Mesenteric fat pad (tissue), 1 donor: ENCODE data around the gene ROBO1. TPM values are rescaled to one million over a fixed set of nuclear protein-coding genes. Genes with fewer than 3 reads are reported as not detected.

ENCODE experiments used
- DNase-seq: peaks from one replicate; pipeline ENCODE4 v3.0.0-alpha.2; 2020; ENCODE audit warnings: low spot score
- total RNA-seq: library from RNA; stranded (reverse); fragmentation: NEBNext Ultra II Directional; extraction: Animal tissue kit (Norgen Biotek cat#: 25700); gene quantifications from one replicate; pipeline ENCODE4 v1.2.1, GENCODE V29; 2021
- donor health status: DM: yes; HTN: yes; CAD: no.

ROBO1 gene
- total RNA-seq, 1 donor from 2014 or later: 7.1 TPM

- no peak for DNase-seq
Measured at GRCh38 chr3:79097964-79098660, 669.7 kb downstream of the ROBO1 start.

GRCh38 chr3:79094654-79095053 is 673.1 kb downstream of the ROBO1 start:
- DNase-seq: no peak

- DNase-seq: no peak
Measured at GRCh38 chr3:79086514-79086913, 681.3 kb downstream of the ROBO1 start.

GRCh38 chr3:79085171-79085570 is 682.6 kb downstream of the ROBO1 start:
- no peak for DNase-seq

- DNase-seq: no peak
Measured at GRCh38 chr3:79081335-79081734, 686.5 kb downstream of the ROBO1 start.

- DNase-seq: no peak
Measured at GRCh38 chr3:79074558-79074957, 693.2 kb downstream of the ROBO1 start.

GRCh38 chr3:79067734-79068133 is 700.1 kb downstream of the ROBO1 start:
- DNase-seq: no peak

- DNase-seq: no peak
Measured at GRCh38 chr3:79066481-79066880, 701.3 kb downstream of the ROBO1 start.

GRCh38 chr3:79063624-79064023 is 704.2 kb downstream of the ROBO1 start:
- DNase-seq: no peak

- no peak for DNase-seq
Measured at GRCh38 chr3:79057756-79058155, 710.0 kb downstream of the ROBO1 start.

GRCh38 chr3:79056498-79056897 is 711.3 kb downstream of the ROBO1 start:
- DNase-seq: no peak

- no peak for DNase-seq
Measured at GRCh38 chr3:79052054-79052681, 715.6 kb downstream of the ROBO1 start.

- no peak for DNase-seq
Measured at GRCh38 chr3:79047581-79047980, 720.2 kb downstream of the ROBO1 start.

- DNase-seq: no peak
Measured at GRCh38 chr3:79041621-79042020, 726.2 kb downstream of the ROBO1 start.

- no peak for DNase-seq
Measured at GRCh38 chr3:79040701-79041100, 727.1 kb downstream of the ROBO1 start.

- no peak for DNase-seq
Measured at GRCh38 chr3:79040091-79040490, 727.7 kb downstream of the ROBO1 start.

- DNase-seq: no peak
Measured at GRCh38 chr3:79039192-79039591, 728.6 kb downstream of the ROBO1 start.

- DNase-seq: no peak
Measured at GRCh38 chr3:79038636-79039035, 729.2 kb downstream of the ROBO1 start.

GRCh38 chr3:79038057-79038456 is 729.7 kb downstream of the ROBO1 start:
- DNase-seq: no peak

- no peak for DNase-seq
Measured at GRCh38 chr3:79032686-79033318, 735.0 kb downstream of the ROBO1 start.

GRCh38 chr3:79030157-79030556 is 737.6 kb downstream of the ROBO1 start:
- DNase-seq: no peak

- no peak for DNase-seq
Measured at GRCh38 chr3:79028916-79029315, 738.9 kb downstream of the ROBO1 start.

GRCh38 chr3:79027593-79027992 is 740.2 kb downstream of the ROBO1 start:
- DNase-seq: no peak
